ENCODE results near the gene FAM20B.

GRCh38 chr1:179066471-179066870, 40.8 kb downstream of the FAM20B start:
- TF ChIP-seq POLR2AphosphoS5 (IDR thresholded peaks at IDR 0.05; ENCODE audit: low read depth) = no peak
- no peak for TF ChIP-seq CTCF (IDR thresholded peaks at IDR 0.05; ENCODE audit: insufficient read depth, low read length)
- TF ChIP-seq REST (IDR thresholded peaks at IDR 0.05; ENCODE audit: insufficient replicate concordance, low read depth) = no peak
